GM19239 (cell line): ENCODE measurements around the gene ANO8.
A peak's percentile ranks its signal among the peaks of the same experiment; 100 is the strongest.
"Not testable (repeated sequence)": the region's sequence is repeated elsewhere in the genome, so short reads cannot be mapped to it uniquely, and the experiment has no call there.

Experiments used
- DNase-seq: peaks from one replicate; pipeline ENCODE4 v3.0.0; 2011; ENCODE audit warnings: low spot score; ENCODE audit not compliant: insufficient read length
- FAIRE-seq: peaks from 2 replicates; lab custom pipeline; 2011; peaks lifted over from hg19 to GRCh38; lab: Jason Lieb, UNC

The ANO8 gene

GRCh38 chr19:17312189-17313113, 22.2 kb downstream of the ANO8 start:
- no peak for FAIRE-seq
- DNase-seq: no peak

DNA sequence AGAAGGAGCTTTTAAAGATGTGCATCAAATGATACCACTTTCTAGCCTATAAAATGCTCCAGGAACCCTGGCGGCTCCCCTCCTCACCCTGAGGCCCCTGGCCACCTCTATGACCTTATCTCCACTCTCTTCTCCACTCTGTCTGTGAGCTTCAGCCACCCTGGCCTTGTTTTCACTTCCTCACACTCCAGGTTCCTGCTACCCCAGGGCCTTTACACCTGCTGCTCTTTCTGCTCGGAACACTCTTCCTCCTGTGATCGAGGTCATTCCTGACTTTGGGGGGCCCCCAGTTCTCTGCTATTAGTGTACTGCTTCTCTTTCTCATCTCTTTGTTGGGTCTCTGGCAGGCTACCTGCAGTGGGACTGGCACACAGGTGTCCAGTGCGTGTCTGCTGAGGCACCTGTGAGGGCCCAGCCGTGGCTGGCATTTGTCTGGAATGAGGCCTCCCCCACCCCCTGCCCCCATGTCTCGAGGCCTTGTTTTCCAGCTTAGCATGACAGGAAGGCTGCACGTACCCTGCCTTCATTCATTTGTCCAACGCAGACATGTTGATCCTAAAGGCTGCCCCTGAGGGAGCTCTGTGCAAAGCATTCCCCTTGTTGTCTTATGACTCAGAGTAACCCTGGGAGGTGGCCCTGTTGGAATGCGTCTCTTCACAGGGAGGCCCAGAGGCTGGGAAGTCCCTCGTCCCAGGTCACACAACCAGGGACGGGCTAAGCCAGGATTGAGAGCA, 23.0 kb downstream of the ANO8 start:
- DNase-seq (no peak), FAIRE-seq (no peak)

GRCh38 chr19:17309965-17310461, 24.6 kb downstream of the ANO8 start:
- FAIRE-seq: peak; percentile 64
- no peak for DNase-seq

DNA sequence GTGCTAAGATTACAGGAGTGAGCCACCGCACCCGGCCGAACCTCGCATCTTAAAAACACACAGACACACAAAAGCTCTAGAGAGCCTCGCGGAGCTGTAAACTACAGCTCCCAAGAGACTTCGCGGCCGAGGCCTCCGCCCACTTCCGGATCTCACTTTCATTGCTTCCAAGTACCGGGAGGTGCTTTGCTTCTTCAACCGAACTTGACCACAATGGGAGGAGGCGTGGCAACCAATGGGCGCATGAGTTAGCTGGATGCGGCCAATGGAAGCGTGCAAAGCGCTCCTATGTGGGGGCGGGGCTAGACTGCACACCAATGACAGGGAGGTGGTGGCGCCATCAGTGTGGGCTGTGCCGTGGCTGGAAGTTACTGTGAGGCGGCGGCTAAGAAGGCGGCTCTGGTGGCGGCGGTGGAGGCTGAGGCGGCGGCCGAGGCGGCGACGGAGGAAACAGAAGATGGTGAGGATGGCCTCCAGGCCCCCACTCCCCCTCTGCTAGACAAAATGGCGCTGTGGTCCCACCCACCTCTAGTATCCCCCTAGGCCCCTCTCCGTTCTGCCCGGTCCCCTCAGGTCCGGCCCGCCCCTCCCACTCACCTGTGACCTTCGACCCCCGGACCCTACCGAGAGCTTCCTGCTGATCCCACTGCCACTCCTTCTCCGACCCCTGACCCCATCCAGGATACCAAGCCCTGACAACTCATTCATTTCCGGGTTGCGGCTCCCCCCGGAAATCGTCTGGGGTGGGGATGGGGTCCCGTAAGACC, 25.3 kb downstream of the ANO8 start, which contains the start of gene DDA1:
DDA1 (plus strand) TSS at position 366 of the 767 bp plus-strand sequence; CDS start at position 458, 92 bp downstream.
- FAIRE-seq (peak; percentile 100), DNase-seq (peak; percentile 97)

DNA sequence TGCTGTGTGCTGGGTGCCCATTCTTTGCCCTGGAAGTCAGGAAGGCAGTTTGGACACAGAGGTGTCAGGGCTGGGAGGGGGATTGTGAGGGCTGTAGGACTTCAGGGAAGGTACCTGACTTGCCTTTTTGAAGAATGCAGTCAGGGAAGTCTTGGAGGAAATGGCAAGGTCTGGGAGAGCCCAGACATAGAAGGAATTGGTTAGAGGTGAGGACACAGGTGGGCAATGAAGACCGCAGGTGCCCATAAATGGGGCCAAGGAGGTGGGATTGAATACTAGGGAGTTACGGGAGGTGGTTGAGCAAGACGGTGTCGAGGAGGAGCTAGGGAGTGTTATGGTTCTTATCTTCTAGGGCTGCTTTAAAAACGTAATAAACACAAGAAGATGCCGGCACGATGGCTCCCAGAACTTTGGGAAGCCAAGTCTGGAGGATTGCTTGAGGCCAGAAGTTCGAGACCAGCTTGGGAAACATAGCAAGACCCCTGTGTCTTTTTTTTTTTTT, 26.7 kb downstream of the ANO8 start:
- no peak for FAIRE-seq
- no peak for DNase-seq

DNA sequence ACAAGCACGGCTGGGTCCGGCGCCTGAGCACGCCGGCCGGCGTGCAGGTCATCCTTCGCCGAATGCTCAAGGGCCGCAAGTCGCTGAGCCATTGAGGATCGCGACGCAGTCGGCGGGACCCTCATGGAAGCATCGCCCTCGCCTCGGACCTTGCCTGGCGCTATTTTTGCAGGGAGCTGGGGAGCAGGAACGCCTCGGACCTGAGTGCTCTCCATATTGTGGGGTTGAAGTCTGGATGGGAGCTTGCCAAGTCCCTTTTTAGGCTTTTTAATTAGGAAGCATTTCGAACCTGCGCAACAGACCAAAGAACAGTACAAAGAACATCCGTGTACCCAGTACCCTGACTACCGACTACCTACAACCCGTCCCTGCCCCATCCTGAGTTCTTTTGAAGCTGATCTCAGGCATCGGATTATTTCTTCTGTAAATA, 28.4 kb downstream of the ANO8 start:
- DNase-seq: no peak
- peak; percentile 4 for FAIRE-seq

DNA sequence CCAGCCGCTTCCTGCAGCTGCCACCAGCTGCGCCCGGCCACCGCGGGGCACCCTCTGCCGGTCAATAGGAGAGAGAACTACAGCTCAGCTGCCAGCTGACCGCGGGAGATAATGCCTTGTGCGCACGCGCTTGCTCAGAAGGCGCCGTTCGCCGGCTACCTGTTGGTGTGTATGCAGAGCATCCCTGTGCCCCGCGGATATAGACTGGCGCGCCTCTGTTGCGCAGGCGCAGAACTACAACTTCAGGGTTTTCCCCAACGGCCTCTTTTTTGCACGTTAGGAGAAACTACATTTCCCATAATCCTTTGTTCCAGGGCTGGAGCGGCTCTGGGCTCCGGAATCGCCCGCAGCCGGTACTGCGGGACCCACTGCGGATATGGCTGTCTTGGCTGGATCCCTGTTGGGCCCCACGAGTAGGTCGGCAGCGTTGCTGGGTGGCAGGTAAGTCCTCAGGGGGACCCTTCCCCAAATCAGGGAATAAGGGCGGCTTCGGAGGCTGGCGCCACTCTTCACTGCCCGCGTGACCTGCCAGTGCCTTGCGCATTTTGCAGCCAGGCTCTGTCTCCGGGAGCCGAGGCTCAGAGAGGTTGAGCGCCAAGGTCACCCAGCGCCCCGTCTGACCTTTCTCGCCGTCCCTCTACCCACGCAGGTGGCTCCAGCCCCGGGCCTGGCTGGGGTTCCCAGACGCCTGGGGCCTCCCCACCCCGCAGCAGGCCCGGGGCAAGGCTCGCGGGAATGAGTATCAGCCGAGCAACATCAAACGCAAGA, 29.0 kb downstream of the ANO8 start, which contains the start of gene MRPL34:
MRPL34 (plus strand) TSS at position 356 of the 768 bp plus-strand sequence; CDS start at position 377, 21 bp downstream.
- FAIRE-seq: peak; percentile 97
- no peak for DNase-seq

- DNase-seq (no peak), FAIRE-seq (no peak)
Measured at GRCh38 chr19:17305216-17305516, 29.5 kb downstream of the ANO8 start.

- FAIRE-seq (peak; percentile 11), DNase-seq (no peak)
Measured at GRCh38 chr19:17304386-17305215, 30.1 kb downstream of the ANO8 start.

DNA sequence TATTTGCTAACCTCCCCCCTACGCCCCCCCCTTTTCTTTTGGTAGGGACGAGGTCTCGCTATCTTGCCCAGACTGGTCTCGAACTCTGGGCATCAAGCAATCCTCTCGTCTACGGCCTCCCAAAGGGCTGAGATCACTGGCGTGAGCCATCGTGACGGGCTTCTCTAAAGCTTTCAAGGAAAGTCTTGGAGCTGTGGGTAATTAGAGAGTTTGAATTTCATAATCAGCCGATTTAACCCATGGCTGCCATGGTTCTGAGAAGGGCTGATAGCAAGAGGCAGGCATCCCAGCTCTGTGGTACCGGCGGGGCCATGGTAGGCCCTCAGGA, 30.8 kb downstream of the ANO8 start:
- FAIRE-seq (no peak), DNase-seq (no peak)

DNA sequence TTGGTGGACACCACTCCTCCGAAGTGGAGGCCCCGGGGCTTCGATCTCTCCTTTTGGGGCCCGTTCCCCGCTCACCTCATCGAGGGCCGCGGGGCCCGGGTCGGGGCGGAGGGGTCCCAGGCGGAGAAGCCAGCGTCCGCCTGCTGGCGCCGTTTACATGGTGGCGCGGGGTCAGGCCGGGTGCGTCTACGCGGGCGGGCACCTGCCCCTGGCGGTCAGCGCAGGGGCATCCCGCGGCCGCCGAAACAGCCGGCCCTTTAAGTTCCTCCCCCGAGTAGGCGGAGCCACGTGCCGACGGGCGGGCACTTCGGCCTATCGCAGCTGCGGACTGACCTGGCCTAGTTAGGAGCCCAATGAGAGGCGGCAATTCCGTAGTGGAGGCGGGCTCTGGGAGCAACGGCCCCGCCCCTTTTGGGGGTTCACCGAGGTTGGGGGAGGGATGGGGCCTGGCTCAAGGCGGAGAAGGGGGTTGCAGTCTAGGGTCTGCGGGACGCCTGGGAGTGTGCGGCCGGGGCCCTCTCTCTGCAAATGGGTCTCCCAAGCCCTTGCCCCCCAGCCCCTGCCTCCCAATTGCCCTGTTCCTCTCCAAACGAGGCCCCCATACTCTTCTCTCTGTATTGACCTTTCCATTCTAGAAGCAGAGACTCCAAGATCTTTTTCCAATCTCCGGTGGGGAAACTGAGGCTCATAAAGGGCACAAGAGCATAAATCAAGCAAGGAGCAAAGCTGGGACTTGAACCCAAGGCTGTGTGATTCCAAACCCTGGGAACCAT, 31.3 kb downstream of the ANO8 start, which contains the start of gene ABHD8:
ABHD8 (minus strand) TSS at position 259 of the 773 bp plus-strand sequence. CDS start 1,809 bp downstream, outside the sequence.
- FAIRE-seq (peak; percentile 89), DNase-seq (peak; percentile 95)

DNA sequence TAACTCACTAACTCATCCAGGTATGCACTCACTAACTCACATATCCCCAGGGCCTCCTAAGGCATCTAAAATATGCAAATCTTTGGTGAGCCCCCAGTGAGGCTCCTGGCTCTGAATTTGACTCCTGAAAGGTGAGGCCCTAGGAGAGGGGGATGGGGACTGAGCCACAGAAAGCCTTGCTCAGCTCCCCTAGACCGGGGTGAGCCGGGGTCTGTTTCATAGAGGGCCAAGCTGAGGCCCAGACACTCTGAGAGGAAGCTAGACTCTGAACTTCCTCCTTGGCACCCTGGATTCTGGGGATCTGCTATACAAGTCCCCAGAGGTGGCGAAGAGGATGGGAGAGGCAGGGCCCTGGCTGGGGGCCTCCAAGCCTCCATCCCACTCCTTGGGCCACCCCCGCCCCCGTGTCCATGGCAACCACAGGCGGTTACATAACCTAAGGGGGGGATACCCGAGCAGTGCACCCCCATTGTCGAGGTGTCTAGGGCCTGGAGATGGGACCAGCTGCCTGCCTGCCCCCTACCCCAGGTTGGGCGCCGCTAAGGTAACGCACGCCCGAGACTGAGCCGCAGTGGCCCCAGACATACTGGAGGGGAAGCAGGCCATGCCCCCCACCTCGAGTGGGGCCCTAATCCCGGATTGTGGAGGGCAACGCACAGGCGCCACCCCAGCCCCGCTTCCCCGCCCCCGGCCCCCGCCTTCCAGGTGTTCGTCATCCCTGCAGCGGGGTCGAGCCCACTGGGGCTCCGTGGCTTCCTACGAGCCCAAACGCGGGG, 32.1 kb downstream of the ANO8 start:
- FAIRE-seq (no peak), DNase-seq (no peak)

- no peak for DNase-seq
- FAIRE-seq: no peak
Measured at GRCh38 chr19:17300992-17301619, 33.5 kb downstream of the ANO8 start.

DNA sequence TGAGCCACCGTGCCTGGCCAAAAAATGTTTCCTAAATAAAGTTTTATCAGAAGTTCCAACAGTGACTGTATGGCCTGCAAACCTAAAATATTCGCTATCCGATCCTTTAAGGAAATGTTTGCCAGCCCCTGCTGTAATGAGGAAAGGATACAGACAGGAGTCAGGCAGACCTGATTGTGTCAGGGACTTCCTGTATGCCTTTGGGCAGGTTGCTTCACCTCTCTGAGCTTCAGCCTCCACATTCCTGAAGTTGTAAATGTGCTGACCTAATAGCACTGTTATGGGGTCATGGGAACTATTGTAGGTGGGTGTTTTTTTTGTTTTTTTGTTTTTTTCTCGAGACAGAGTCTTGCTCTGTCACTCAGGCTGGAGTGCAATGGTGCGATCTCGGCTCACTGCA, 37.7 kb downstream of the ANO8 start:
- no peak for DNase-seq
- FAIRE-seq: no peak

- FAIRE-seq (no peak), DNase-seq (no peak)
Measured at GRCh38 chr19:17296273-17296672, 38.4 kb downstream of the ANO8 start.

GRCh38 chr19:17295551-17295950, 39.1 kb downstream of the ANO8 start:
- not testable (repeated sequence) for FAIRE-seq, DNase-seq
